HG02884 (cell line): ENCODE measurements around the gene CLECL1.
"Not testable (repeated sequence)": the region's sequence is repeated elsewhere in the genome, so short reads cannot be mapped to it uniquely, and the experiment has no call there.

Experiments used
- ATAC-seq: cut with Tn5 transposase; IDR thresholded peaks from one replicate; pipeline ENCODE4 v1.9.1; 2021; ENCODE audit warnings: mild to moderate bottlenecking, moderate library complexity; ENCODE audit not compliant: unreplicated experiment

The CLECL1 gene

GRCh38 chr12:9724023-9724422 lies 8.9 kb downstream of the CLECL1 start:
- ATAC-seq, result no peak

- peak; percentile 56 for ATAC-seq
Observed at GRCh38 chr12:9721394-9722092, 11.4 kb downstream of the CLECL1 start.

GRCh38 chr12:9719790-9720189 lies 13.1 kb downstream of the CLECL1 start:
- ATAC-seq, result peak; percentile 38

- ATAC-seq, result no peak
Observed at GRCh38 chr12:9718968-9719367, 13.9 kb downstream of the CLECL1 start.

- ATAC-seq, result no peak
Observed at GRCh38 chr12:9717070-9717925, 15.6 kb downstream of the CLECL1 start.

- ATAC-seq, result peak; percentile 70
Observed at GRCh38 chr12:9713032-9713558, 19.8 kb downstream of the CLECL1 start.

GRCh38 chr12:9711664-9712063 lies 21.2 kb downstream of the CLECL1 start:
- no peak for ATAC-seq

- ATAC-seq, result no peak
Observed at GRCh38 chr12:9710584-9711375, 22.1 kb downstream of the CLECL1 start.

- ATAC-seq, result no peak
Observed at GRCh38 chr12:9708853-9709252, 24.0 kb downstream of the CLECL1 start.

GRCh38 chr12:9707864-9708808 lies 24.8 kb downstream of the CLECL1 start:
- ATAC-seq, result no peak

- ATAC-seq, result no peak
Observed at GRCh38 chr12:9707356-9707755, 25.5 kb downstream of the CLECL1 start.

- ATAC-seq, result no peak
Observed at GRCh38 chr12:9706086-9706685, 26.7 kb downstream of the CLECL1 start.

GRCh38 chr12:9704561-9704960 lies 28.3 kb downstream of the CLECL1 start:
- not testable (repeated sequence) for ATAC-seq

- no peak for ATAC-seq
Observed at GRCh38 chr12:9702255-9702654, 30.6 kb downstream of the CLECL1 start.

GRCh38 chr12:9701380-9702154 lies 31.3 kb downstream of the CLECL1 start:
- no peak for ATAC-seq

- ATAC-seq, result no peak
Observed at GRCh38 chr12:9700606-9700956, 32.3 kb downstream of the CLECL1 start.

- no peak for ATAC-seq
Observed at GRCh38 chr12:9699898-9700605, 32.8 kb downstream of the CLECL1 start.

- no peak for ATAC-seq
Observed at GRCh38 chr12:9699269-9699897, 33.5 kb downstream of the CLECL1 start.
